Brain microvascular endothelial cell (primary cell): ENCODE measurements around the gene RNF141.

Source experiments
- DNase-seq: peaks from one replicate; pipeline ENCODE4 v3.0.0-alpha.2; 2020
- H3K27ac ChIP-seq: fragments of 250-450 bp; sonication (Bioruptor Pico); 2 replicates; pipeline ENCODE4 v1.5.1; 2020; ENCODE audit warnings: mild to moderate bottlenecking, moderate library complexity
- H3K27me3 ChIP-seq: fragments of 250-450 bp; sonication (Bioruptor Pico); replicated peaks from 2 replicates; pipeline ENCODE4 v1.5.1; 2020; ENCODE audit warnings: mild to moderate bottlenecking
- H3K36me3 ChIP-seq: fragments of 250-450 bp; sonication (Bioruptor Pico); replicated peaks from 2 replicates; pipeline ENCODE4 v1.5.1; 2020; ENCODE audit warnings: mild to moderate bottlenecking
- H3K4me3 ChIP-seq: 2 replicates; pipeline ENCODE4 v1.5.1; 2011; ENCODE audit warnings: low read depth, mild to moderate bottlenecking, control low read depth, low read length, moderate library complexity
- CTCF ChIP-seq: IDR thresholded peaks from 2 replicates; pipeline ENCODE4 v1.5.1; 2011; ENCODE audit warnings: low read depth, mild to moderate bottlenecking, moderate library complexity, low read length, control low read depth, inconsistent platforms; ENCODE audit errors: missing control alignments
- in situ Hi-C: cut with HindIII; loops from 2 replicates; pipeline ENCODE4 v1.10.0; 2017; ENCODE audit warnings: low sequenced_read_pairs, low pct_ligation_motif_present

RNF141 gene

GRCh38 chr11:10539339-10539738 lies 1.6 kb downstream of the RNF141 start:
- no peak overlapping the region for H3K4me3 ChIP-seq
- H3K27ac ChIP-seq: no peak overlapping the region
- no peak for TF ChIP-seq CTCF
- DNase-seq: no peak
- no peaks in the 10 kb centered on the region for H3K36me3 ChIP-seq
- in situ Hi-C loops: no loop called here
- no peaks in the 10 kb centered on the region for H3K27me3 ChIP-seq

GRCh38 chr11:10538924-10539323 lies 2.1 kb downstream of the RNF141 start:
- no peak overlapping the region for H3K27ac ChIP-seq
- no peak for TF ChIP-seq CTCF
- in situ Hi-C loops: no loop called here
- no peaks in the 10 kb centered on the region for H3K36me3 ChIP-seq
- H3K27me3 ChIP-seq: no peaks in the 10 kb centered on the region
- DNase-seq: no peak
- H3K4me3 ChIP-seq: no peak overlapping the region

GRCh38 chr11:10537600-10537999 lies 3.4 kb downstream of the RNF141 start:
- in situ Hi-C loops: no loop called here
- DNase-seq: no peak
- no peak overlapping the region for H3K4me3 ChIP-seq
- no peak overlapping the region for H3K27ac ChIP-seq
- no peaks in the 10 kb centered on the region for H3K27me3 ChIP-seq
- H3K36me3 ChIP-seq: peaks cover 5% of the 10 kb centered on the region
- TF ChIP-seq CTCF: no peak

- TF ChIP-seq CTCF: no peak
- Histone ChIP-seq H3K36me3 (peaks cover 5% of the 10 kb centered on the region), H3K27ac (no peak overlapping the region), H3K4me3 (no peak overlapping the region), H3K27me3 (no peaks in the 10 kb centered on the region)
- in situ Hi-C loops: no loop called here
- no peak for DNase-seq
Measured at GRCh38 chr11:10534316-10534715, 6.7 kb downstream of the RNF141 start.

- Histone ChIP-seq H3K4me3 (no peak overlapping the region), H3K36me3 (peaks cover 5% of the 10 kb centered on the region), H3K27ac (no peak overlapping the region), H3K27me3 (no peaks in the 10 kb centered on the region)
- in situ Hi-C loops: no loop called here
- no peak for DNase-seq
- TF ChIP-seq CTCF: no peak
Measured at GRCh38 chr11:10533323-10533722, 7.7 kb downstream of the RNF141 start.

- in situ Hi-C loops: no loop called here
- H3K4me3 ChIP-seq: no peak overlapping the region
- H3K36me3 ChIP-seq: peaks cover 5% of the 10 kb centered on the region
- TF ChIP-seq CTCF: no peak
- no peak for DNase-seq
- H3K27ac ChIP-seq: no peak overlapping the region
- H3K27me3 ChIP-seq: no peaks in the 10 kb centered on the region
Measured at GRCh38 chr11:10532526-10532925, 8.5 kb downstream of the RNF141 start.
